Small intestine (tissue), 7 donors: ENCODE data around the gene CROCC. TPM values are rescaled to one million over a fixed set of nuclear protein-coding genes. Genes with fewer than 3 reads are reported as not detected.
"Not testable (repeated sequence)": the region's sequence is repeated elsewhere in the genome, so short reads cannot be mapped to it uniquely, and the experiment has no call there.

Experiments
- DNase-seq, 2 donors: peaks; one replicate each; pipeline versions ENCODE4 v3.0.0 to v3.0.0-alpha.2; 2013
- FAIRE-seq: peaks from 2 replicates; lab custom pipeline; 2012; peaks lifted over from hg19 to GRCh38; lab: Jason Lieb, UNC
- H3K27ac ChIP-seq, 3 donors: one replicate each; pipeline ENCODE4 v1.5.1; 2013; ENCODE audit warnings: low read length in 2 of 3, mild to moderate bottlenecking in 2 of 3, control low read depth in 1 of 3, inconsistent platforms in 1 of 3, low read depth in 1 of 3, moderate library complexity in 1 of 3
- H3K27me3 ChIP-seq, 3 donors: one replicate each; pipeline ENCODE4 v1.6.1; 2013; ENCODE audit warnings: low read length in 3 of 3, inconsistent platforms in 1 of 3; ENCODE audit not compliant: control insufficient read depth in 3 of 3, insufficient read depth in 3 of 3
- H3K36me3 ChIP-seq, 3 donors: one replicate each; pipeline ENCODE4 v1.6.1; 2013; ENCODE audit warnings: low read length in 3 of 3, inconsistent platforms in 1 of 3, low read depth in 1 of 3, mild to moderate bottlenecking in 1 of 3, moderate library complexity in 1 of 3; ENCODE audit not compliant: control insufficient read depth in 3 of 3, insufficient read depth in 2 of 3
- H3K4me1 ChIP-seq, 3 donors: one replicate each; pipeline ENCODE4 v1.6.1; 2013; ENCODE audit warnings: low read length in 2 of 3, inconsistent platforms in 1 of 3, low read depth in 1 of 3, mild to moderate bottlenecking in 1 of 3, moderate library complexity in 1 of 3; ENCODE audit not compliant: control insufficient read depth in 3 of 3, insufficient read depth in 2 of 3
- H3K4me3 ChIP-seq, 3 donors: one replicate each; pipeline ENCODE4 v1.5.1; 2013; ENCODE audit warnings: low read length in 3 of 3, control low read depth in 1 of 3, inconsistent platforms in 1 of 3, low read depth in 1 of 3, mild to moderate bottlenecking in 1 of 3, moderate library complexity in 1 of 3
- H3K9me3 ChIP-seq, 2 donors: one replicate each; pipeline ENCODE4 v1.6.1; 2013; ENCODE audit warnings: low read depth in 1 of 2, low read length in 1 of 2; ENCODE audit not compliant: control insufficient read depth in 2 of 2, insufficient read depth in 1 of 2
- WGBS, 3 donors: extraction: QIAGEN DNeasy Blood & Tissue Kit; methylation state at CpG; one replicate each; pipeline ENCODE4 v1.1.7; 2013; 5-methylcytosine and 5-hydroxymethylcytosine counted together
- polyA plus RNA-seq, 4 donors: library from polyadenylated mRNA; stranded (reverse) in 3 of 4; unstranded in 1 of 4; fragments of 200-250 nt in 3 of 4; fragments of 120-200 nt in 1 of 4; gene quantifications; one replicate each; pipeline versions ENCODE4 v1.2.1 to v1.2.3, GENCODE V29; 2013
- donor health status: healthy with polysubstance abuse.
- donor health status: control.
- donor health status: control.
- donor health status: Bipolar disorder and iron deficiency.
- donor health status: healthy.

CROCC gene
- polyA plus RNA-seq, 4 donors = 2.7 to 19.6 (median 10.2) TPM

DNA sequence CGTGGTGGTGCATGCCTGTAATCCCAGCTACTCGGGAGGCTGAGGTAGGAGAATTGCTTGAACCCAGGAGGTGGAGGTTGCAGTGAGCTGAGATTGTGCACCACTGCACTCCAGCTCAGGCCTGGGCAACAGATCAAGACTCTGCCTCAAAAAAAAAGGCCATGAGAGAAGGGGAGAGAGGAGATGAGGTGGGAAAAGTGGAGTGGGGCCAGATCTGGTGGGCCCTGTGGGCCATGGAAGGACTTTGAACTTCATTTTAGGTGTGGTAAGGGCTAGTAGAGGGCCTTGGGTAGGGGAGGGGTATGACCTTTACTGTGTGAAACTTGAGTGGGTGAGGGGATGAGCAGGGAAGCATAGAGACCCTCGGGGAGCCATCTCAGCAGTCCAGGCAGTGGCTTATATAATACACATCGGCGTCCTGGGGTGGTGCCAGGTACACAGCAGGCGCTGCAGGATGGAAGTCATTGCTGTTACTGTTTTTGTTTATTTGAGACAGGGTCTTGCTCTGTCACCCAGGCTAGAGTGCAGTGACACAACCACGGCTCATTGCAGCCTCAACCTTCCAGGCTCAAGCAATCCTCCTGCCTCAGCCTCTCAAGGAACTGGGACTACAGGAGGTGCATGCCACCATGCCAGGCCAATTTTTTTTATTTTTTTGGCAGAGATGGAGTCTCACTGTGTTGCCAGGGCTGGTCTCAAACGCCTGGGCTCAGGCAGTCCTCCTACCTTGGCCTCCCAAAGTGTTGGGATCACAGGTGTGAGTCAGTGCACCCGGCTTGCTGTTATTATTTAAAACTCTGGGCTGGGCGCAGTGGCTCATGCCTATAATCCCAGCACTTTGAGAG lies 5.5 kb upstream of the CROCC start:
- not testable (repeated sequence) for DNase-seq, H3K4me3 ChIP-seq, FAIRE-seq, H3K36me3 ChIP-seq, H3K27me3 ChIP-seq, H3K4me1 ChIP-seq, H3K27ac ChIP-seq, H3K9me3 ChIP-seq
- WGBS, 3 donors = 66 to 80% (median 68%) methylated on average over 10 of the region's 10 CpGs

DNA sequence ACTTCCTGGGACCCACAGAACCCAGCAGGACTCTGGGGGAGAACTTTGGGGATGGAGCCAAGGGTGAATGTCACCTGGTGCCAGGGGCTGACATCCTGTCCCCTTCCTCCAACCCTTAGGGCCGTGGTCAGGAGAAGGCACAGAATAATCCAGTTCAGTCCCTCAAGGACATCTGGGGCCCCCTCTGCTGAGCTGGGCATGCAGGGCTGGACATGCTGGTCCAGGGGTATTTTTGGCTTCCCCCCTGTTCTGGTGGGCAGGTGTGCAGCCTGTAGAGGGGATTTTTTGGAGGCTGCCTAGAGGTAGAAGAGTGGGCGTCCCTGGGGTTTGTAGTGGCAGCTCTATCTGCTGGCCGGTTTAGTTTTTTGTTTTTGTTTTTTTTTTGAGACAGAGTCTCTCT lies 3.4 kb upstream of the CROCC start:
- H3K27me3 ChIP-seq = no peaks in the 10 kb centered on the region
- no peak for DNase-seq
- H3K27ac ChIP-seq = no peak overlapping the region
- no peak for FAIRE-seq
- no peaks in the 10 kb centered on the region for H3K9me3 ChIP-seq
- H3K4me1 ChIP-seq = peaks cover 0 to 13% (median 0%) of the 10 kb centered on the region in 3 donors
- H3K4me3 ChIP-seq = no peak overlapping the region
- 51 to 82% (median 74%) methylated on average over 3 of the region's 3 CpGs for WGBS, 3 donors
- no peaks in the 10 kb centered on the region for H3K36me3 ChIP-seq

DNA sequence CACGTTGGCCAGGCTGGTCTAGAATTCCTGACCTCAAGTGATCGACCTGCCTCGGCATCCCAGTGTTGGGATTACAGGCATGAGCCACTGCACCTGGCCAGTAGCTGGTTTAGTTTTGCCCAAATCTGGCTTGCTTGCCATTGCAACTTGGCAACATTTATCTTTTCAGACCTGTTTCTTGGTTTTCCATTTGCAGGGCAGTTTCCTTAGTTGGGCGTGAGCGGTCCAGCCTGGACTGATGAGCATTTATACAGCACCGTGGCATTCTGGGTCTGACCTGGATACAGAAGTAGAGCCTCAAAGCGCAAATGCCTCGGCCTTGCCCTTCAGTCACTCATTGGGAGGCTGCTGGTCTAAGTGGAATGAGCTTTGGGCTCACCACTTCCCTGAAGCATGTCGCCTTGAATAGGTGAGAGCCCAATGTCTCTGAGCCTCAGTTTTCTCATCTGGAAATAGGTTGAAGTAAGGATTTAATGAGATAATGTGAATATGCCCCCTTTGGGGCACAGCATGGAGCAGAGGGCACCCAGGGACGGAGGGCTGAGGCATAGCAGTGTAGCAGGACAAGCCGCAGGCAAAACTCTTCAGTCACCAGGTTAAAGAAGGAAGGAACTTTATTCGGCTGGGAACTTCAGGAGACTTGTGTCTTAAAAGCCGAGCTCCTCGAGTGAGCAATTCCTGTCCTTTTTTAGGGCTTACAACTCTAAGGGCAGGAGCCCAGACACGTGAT lies 2.6 kb upstream of the CROCC start:
- H3K27ac ChIP-seq, H3K36me3 ChIP-seq, H3K9me3 ChIP-seq, H3K27me3 ChIP-seq, H3K4me1 ChIP-seq, FAIRE-seq, DNase-seq, H3K4me3 ChIP-seq: not testable (repeated sequence)
- WGBS, 3 donors = 85 to 88% (median 86%) methylated on average over 15 of the region's 15 CpGs

DNA sequence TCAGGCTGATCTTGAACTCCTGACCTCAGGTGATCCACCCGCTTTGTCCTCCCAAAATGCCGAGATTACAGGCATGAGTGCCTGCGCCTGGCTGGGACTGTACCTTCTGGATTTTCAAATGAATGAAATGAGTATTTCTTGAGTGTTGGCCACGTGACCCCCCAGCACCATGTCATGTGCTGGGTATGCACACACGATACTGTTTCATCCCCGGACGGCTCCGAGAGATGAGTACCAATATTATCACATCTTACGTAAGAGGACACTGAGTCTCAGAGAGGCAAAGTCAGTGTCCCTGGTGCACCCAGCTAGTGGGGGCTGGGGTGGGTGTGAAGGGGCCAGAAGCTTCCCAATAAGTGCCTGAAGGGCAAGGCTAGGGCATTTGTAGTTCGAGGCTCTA lies 780 bp upstream of the CROCC start:
- Histone ChIP-seq H3K9me3 (no peaks in the 10 kb centered on the region), H3K27me3 (no peaks in the 10 kb centered on the region), H3K27ac (no peak overlapping the region), H3K4me3 (no peak overlapping the region), H3K4me1 (peaks cover 0 to 9% (median 0%) of the 10 kb centered on the region in 3 donors), H3K36me3 (no peaks in the 10 kb centered on the region)
- no peak for DNase-seq
- 77 to 87% (median 81%) methylated on average over 10 of the region's 10 CpGs for WGBS, 3 donors
- no peak for FAIRE-seq

DNA sequence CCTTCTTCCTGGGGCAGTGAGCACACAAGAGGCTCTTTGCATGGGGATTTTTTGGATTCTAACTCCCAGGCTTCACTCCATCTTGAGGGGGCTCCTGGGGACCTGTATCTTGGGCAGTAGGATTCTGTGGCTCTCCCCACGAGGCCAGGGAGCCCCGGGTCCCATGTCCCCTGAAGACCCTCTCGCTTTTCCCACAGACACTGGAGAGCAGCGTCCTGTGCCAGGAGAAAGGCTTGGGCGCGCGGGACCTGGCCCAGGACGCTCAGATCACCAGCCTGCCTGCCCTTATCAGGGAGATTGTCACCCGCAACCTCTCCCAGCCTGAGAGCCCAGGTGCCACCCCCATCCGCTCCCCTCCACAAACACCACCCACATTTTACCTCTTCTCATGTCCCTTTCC lies 735 bp downstream of the CROCC start:
- Histone ChIP-seq H3K27ac (no peak overlapping the region), H3K4me1 (peaks cover 0 to 13% (median 0%) of the 10 kb centered on the region in 3 donors), H3K9me3 (no peaks in the 10 kb centered on the region), H3K27me3 (no peaks in the 10 kb centered on the region), H3K4me3 (no peak overlapping the region), H3K36me3 (no peaks in the 10 kb centered on the region)
- FAIRE-seq (no peak), DNase-seq (no peak)
- WGBS, 3 donors = 88 to 92% (median 90%) methylated on average over 10 of the region's 10 CpGs

DNA sequence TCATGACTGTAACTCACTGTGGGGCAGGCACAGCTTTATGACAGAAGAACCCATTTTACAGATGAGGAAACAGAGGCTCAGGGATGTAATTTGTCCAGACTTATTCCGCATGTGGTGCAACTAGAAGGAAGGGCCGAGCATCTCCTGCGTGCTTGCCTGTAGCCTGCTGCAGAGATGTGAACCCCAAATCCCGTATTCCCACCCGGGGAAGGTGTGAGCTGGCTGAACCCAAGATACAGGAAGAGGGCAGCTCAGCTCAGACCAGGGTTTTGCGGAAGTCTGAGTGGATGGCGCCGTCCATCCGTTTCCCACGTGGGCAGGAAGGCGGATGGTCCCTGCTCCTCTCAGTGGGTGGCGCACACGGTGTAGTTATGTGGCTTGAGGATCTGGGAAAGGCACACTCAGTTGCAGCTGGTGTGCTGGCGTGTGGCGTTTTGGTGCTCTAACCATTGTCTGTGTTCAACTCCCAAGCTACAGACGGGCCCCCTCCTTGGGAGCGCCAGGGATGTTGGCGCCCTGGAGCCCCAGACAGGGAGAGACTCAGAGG lies 1.2 kb downstream of the CROCC start:
- FAIRE-seq = no peak
- DNase-seq = no peak
- Histone ChIP-seq H3K36me3 (no peaks in the 10 kb centered on the region), H3K27me3 (no peaks in the 10 kb centered on the region), H3K4me1 (peaks cover 0 to 13% (median 0%) of the 10 kb centered on the region in 3 donors), H3K27ac (no peak overlapping the region), H3K9me3 (no peaks in the 10 kb centered on the region), H3K4me3 (no peak overlapping the region)
- WGBS, 3 donors = 78 to 90% (median 87%) methylated on average over 18 of the region's 18 CpGs

DNA sequence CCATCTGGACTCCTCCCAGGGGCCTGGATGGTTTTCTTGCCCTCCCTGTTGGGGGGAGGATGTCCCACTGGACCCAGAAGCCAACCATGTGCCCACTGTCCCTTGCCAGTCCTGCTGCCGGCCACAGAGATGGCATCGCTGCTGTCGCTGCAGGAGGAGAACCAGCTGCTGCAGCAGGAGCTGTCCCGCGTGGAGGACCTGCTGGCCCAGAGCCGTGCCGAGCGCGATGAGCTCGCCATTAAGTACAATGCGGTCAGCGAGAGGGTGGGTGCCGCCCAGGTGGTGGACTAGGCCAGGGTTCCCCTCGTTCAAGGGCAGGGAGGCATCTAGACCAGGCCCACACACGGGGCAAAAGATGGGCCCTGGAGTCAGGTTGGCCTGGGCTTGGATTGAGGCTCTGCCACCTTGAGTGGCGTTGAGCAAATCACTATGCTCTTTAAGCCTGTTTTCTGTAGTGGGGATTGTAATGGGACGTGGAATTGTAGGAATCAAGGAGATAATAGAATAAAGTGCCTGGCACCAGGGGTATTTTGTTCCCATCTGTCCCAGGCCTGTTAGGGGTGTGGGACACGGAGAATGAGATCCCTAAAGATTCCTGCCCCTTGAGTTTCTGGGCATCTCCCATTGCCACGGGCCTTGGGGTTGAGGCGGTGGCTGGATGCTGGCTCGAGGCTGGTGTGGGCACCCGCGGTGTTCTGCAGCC lies 2.6 kb downstream of the CROCC start:
- no peak for DNase-seq
- Histone ChIP-seq H3K4me1 (peaks cover 0 to 13% (median 0%) of the 10 kb centered on the region in 3 donors), H3K4me3 (no peak overlapping the region), H3K27me3 (no peaks in the 10 kb centered on the region), H3K36me3 (no peaks in the 10 kb centered on the region), H3K27ac (no peak overlapping the region), H3K9me3 (no peaks in the 10 kb centered on the region)
- whole genome bisulfite sequencing, 3 donors = 87 to 91% (median 90%) methylated on average over 23 of the region's 23 CpGs
- FAIRE-seq = no peak

DNA sequence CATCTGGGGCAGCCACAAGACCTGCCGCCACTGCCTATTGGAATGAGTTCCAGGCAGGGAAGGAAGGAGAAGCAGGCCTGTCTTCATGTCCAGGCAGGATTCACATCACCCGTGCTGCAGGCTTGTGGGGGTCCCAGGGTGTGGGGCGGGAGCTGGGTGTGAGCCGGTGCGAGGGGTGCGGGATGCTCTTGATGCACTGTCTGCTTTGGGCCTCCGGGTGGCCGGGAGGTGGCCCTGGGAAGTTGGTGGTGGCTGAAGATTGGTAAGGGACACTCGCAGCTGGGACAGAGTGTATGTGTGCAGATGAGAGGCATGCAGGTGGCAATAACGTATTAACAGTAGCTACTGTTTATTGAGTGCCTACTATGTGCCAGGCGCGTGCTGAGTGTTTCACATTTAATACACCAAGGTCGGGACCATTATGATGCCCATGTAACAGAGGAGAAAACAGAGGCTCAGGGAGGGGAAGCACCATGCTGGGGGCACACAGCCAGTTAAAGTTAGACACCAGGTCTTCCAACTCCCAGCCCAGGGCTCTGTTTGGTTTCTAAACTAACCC lies 3.3 kb downstream of the CROCC start:
- H3K36me3 ChIP-seq = peaks cover 0 to 2% (median 0%) of the 10 kb centered on the region in 3 donors
- H3K27ac ChIP-seq = no peak overlapping the region
- H3K4me3 ChIP-seq = no peak overlapping the region
- WGBS, 3 donors = 89 to 93% (median 91%) methylated on average over 13 of the region's 13 CpGs
- peaks cover 0 to 13% (median 0%) of the 10 kb centered on the region in 3 donors for H3K4me1 ChIP-seq
- no peaks in the 10 kb centered on the region for H3K27me3 ChIP-seq
- FAIRE-seq (no peak), DNase-seq (no peak)
- H3K9me3 ChIP-seq = peaks cover 0 to under 1% of the 10 kb centered on the region in 2 donors
